Left hindlimb (tissue), 1 donor: ENCODE measurements around the gene EXD3.
"Not testable (repeated sequence)": the region's sequence is repeated elsewhere in the genome, so short reads cannot be mapped to it uniquely, and the experiment has no call there.

Experiments used
- DNase-seq: peaks from one replicate; pipeline ENCODE4 v3.0.0-alpha.2; 2018

Gene EXD3

DNA sequence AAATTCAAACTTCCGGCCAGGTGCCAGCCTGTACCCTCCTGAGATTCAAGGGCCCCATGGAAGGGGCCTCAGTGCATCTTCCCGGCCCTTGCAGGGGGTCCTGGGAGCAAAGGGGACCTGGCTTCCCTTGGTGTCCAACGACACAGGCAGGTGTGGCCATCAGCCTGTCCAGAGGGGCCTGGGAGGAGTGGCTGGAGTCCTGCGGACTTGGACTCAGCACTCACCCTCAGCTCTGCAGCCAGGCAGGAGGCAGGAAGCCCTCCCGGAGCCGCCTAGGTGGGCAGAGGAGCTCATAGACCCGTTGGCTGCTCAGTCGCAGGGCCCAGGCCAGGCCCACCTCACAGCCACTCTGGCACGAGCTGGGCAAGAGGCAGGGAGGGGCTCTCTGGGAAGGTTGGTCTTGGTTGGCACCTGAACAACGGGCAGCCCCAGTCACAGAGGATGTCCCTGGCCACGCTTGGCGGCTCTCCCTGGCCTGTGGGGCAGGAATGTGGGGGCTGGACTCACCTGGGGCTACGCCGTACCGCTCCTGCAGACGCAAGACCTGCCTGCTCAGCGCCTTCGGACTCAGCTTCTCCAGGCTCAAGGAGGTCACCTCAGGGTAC is 67.1 kb downstream of the EXD3 start:
- no peak for DNase-seq

DNA sequence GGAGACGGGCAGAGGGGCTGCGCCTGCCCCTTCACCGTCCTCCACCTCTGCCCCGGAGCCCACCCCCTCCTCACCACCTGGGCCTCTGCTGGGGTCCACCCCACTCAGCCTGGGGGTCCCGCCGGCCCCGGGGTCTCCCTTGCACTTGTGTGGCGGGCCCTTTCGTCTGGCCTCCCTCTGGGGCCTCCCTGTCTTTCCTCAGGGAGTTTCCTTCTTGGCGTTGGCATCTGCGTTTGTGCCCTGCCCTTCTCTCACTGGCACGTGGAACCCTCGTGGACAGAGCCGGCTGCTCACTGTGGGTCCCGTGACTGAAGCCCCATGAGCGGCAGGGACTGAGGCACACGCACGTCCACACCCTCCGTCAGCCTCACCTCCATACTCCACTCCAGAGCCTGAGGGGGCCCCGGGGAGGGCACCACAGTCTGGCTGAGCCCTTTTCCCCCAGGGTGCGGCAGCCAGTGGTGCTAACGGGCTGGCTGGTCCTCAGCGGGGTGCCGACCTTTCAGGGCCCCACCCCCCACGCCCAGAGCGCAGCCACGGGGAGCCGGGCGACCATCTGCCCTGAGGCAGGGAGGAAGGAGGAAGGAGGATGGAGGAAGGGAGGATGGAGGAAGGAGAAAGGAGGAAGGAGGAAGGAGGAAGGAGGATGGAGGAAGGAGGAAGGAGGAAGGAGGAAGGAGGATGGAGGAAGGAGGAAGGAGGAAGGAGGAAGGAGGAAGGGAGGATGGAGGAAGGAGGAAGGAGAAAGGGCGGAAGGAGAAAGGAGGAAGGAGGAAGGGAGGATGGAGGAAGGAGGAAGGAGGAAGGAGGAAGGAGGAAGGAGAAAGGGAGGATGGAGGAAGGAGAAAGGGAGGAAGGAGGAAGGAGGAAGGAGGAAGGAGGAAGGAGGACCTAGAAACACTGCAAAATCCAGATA is 67.9 kb downstream of the EXD3 start:
- DNase-seq = no peak

DNA sequence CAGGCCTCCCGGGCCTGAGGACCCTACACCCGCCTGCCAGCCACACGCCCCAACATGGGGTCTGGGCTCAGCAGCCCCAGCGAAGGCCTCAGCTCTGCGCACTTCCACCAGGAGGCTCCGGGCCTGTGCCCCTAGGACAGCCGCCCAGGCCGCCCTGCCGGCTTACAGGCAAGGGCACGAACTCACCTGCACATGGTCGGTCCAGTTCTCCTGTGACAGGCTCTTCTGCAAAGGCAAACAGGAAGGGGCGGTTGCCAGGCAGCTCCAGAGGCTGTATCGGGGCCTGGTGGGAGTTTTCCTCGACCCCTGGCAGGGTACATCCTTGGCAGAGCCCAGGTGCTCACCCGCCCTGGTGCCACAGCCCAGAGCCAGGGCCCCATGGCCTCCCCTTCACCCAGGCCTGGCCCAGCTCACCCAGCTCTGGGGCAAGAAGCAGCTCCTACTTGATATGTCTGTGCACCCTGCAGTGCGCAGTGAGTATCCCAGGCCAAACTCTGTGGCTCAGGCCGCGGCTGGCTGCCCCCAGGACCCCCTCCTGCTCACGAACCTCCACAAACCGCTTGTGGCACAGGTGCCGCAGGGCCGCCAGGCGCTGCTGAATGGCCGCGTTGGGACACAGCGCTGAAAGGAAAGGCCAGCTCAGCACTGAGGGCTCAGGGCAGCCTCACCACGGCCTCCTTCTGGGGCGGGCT is 68.7 kb downstream of the EXD3 start:
- no peak for DNase-seq

DNA sequence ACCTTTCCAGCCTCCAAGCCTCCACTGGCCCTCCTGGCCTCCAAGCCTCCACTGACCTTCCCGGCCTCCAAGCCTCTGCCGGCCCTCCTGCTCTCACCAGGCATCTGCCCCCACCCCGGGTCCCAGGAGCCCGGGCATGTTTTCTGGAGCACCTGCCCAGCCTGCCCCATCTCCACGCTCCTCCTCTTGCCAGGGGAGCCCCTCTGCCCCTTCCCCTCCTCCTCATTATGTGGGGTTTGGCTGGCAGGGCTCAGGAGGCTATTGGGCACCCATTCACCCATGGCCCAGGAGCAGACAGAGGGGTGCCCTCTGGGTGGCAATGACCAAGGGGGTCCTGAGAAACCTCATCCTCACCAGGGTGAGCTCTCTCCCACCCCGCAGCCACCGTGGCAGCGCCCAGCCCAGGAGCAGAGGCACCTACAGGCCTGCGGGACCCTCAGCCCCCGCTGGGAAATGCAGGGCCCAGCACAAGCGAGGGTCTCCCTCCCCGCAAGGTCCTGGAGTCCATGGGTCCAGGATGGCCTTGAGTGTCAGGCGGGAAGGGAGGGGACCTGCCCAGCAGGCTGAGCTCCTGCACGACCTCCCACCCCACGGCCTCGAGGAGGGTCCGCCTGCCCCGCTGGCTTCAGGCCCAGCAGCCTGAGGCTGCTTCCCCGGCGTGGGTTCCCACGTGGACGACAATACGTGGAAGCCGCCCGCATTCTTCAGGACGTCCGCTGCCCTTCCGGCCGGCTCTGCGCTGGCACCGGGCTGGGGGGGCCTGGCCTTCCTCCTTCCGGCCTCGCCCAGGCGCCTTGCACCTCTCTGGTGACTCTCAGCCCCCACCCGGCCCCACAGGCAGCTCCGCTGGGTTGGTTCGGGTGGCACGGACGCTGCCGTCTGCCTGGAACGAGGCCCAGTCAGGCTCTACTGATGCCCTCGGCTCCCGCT is 69.5 kb downstream of the EXD3 start:
- DNase-seq = no peak

DNA sequence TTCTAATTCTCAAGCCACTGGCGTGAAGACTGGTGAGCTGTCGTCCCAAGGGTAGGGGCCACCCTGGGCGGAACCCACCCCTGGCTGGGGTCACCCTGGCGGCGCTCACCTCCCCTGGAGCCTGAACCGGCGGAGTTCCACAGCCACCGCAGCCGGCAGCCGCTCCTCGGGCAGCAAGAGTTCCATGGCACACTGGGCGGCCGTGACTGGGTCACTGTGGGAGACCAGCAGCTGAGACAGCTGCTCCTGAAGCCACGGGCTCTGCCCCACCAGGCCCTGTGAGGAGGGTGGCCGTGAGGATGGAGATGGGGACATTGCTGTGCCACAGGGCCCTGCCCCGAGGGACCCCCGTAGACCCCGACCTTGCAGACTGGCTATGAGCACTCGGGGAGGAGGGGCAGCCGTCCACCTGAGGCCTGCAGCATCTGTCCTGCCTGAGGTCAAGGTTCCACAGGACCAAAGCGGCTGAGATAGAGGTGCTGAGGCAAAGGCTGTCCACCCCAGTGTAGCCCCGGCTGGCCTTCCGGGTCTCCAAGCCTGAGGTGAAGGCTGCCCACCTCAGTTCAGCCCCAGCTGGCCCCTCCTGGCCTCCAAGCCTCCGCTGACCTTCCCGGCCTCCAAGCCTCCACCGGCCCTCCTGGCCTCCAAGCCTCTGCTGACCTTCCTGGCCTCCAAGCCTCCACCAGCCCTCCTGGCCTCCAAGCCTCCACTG is 70.3 kb downstream of the EXD3 start:
- no peak for DNase-seq

DNA sequence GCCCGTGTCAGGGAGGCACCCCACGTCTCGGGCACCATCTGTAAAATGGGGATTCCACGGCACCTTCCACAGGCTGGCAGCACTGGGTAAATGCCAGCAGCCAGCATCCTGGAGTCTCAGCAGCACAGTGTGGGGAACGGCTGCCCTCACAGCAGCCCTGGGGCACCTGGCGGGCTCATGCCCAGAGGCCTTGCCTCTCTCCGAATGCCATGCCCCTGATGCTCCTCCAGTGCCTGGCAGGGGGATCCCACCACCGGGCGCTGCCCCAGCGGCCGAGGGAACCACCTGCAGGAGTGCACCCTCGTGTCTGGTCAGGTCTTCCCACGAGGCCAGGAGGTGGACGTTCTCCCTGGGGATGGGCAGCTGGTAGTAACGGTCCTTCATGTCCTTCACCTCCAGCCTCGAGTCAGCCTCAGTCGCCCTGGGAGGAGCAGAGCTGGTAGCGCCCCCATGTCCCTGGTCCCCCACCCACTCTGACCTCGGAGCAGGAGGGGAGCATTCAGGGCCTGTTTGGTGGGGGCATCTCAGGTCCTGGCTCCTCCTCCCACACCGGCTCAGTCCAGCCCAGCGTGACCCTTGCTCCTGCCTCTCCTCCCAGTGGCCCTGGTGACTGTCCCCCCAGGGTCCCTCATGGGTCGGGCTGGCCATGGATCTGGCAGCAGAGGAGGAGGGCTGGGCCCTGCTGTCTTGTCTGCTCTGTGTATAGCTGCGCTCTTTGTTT is 71.0 kb downstream of the EXD3 start:
- DNase-seq = no peak

DNA sequence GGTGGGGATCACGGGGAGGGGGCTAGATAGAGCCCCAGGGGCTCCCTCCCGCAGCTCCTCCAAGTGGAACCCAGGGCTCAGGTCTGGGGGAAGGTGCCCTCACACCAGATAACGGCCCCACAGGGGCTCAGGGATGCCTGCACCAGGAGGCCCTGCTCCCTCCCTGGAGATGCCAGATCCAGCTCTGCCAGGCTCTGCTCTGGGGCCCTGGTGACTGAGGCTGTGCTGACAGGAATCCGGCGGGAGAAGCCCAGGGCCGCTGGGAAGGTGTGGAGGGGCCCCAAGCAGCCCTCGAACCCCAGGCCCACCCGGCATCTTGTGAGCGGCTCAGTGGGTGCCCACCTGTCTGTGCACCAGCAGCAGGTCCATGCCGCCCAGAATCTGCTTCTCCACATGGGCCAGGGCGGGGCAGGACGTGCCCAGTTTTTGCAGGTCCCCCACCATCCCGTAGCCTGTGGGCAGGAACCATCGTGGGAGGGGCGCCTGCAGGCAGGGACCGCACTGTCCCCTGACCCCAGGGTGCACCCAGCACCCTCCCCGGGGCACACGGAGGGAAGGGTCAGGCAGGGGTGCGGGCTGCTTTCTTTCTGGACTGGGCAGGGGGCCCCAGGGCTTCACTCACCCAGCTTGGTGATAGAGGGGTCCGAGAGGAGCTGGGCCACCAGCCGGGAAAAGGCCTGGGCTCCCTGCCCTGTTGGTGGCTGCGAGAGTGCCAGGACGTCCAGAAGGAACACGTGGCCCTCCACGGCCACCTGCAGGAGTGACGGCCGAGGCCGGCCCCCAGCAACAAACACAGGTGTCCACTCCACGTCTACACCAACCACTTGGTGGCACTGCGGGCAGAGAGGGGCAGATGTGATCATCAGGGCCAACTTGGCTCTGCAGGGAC is 72.0 kb downstream of the EXD3 start:
- DNase-seq = no peak

DNA sequence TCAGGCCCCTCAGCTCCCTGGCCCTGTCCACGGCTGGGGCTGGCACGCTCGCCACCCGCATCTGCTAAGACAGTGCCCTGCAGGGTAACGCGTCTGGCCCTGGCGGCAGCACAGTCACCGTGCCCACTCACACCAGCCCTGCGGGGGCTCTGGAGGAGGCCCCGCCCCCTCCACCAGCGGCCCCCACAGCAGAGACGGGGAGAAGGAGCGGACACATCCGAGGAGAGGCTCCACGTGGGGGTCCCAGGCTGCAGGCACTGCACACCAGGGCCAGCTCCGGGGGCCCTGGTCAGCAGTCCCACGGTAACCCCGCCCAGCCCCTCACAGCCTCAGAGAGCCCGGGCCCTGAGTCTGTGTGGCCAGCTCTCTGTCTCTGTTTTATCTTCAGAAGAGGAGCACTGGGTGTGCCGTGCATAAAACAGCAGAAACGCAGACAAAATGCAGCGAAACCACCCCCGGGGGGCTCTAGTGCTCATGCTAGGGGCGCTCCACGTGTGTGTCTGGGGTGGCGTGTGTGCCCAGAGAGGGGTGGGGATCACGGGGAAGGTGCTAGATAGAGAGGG is 73.4 kb downstream of the EXD3 start:
- no peak for DNase-seq

DNA sequence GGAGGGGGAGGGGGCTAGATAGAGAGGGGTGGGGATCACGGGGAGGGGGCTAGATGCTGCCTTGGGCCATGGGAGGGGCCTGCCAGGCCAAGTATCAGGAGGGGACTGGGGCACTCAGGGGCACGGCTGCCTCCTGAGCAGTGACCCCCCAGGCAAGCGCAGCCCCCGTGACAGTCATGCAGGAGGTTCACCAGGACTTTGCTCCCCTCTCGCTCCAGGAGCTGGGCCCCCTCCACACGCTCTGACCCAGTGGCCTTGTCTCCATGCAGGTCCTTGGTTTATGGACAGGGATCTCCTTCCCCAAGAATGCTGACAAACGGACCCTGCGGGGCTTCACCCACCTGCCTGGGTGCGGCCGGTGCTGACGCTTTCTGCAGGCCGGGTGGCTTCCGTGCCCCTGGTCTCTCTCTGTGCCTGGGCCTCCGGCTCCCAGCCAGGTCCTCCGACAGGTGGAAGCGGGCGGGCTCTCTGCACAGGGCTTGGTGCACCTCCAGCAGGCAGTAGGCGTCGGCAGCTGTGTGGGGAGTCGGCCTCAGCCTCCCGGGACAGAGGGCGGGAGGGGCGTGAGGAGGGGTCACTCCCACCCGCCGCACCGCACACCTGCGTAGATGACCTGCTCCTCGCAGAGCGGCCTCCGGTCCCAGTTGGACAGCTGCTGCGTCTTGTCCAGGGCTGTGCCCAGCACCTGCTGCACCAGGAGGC is 74.0 kb downstream of the EXD3 start:
- no peak for DNase-seq

DNA sequence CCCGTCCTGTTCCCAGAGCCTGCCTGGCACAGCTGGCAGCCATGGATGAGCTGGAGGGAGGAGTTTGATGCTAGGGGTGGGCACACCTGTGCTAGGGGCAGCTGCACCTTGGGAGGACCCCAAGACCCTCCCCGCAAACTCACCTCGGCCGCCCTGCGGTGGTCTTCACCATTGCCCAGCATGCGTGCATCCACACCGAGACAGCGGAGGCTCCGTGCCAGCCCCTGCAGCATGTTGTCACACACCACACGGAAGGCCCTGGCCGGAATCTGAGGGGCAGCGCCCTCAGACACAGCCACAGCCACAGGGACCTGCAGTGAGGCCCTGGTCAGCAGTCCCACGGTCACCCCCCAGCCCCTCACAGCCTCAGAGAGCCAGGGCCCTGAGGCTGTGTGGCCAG is 75.0 kb downstream of the EXD3 start:
- no peak for DNase-seq

DNA sequence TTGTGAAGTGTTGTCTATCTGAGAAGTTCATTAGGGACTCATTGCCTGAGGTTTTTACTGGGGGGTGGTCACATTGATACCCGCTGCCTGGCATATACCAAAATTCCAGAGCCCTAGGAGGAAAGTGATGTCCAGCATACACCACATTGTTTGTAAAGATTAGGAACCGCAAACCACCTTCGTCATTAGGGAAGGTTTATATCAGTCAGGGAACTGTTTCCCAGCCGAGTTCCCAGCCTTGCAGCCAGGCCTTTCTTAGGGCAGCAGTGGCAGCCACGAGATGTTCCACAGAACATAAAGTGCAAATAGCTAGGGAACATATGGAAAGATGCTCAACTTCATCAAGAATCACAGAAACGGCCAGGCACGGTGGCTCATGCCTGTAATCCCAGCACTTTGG is 80.5 kb downstream of the EXD3 start:
- no peak for DNase-seq

DNA sequence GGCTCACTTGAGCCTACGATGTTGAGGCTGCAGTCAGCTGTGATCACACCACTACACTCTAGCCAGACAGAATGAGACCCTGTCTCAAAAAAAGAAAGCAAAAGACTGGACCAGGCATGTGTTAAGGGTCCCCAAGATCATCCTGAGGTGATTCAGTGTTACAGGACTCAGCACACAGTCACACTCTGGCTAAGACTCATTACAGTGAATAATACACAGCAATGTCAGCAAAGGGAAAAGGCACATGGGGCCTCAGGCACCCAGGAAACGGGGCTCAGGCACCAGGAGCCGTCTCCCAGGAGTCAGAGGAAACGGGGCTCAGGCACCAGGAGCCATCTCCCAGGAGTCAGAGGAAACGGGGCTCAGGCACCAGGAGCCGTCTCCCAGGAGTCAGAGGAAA is 81.7 kb downstream of the EXD3 start:
- no peak for DNase-seq

DNA sequence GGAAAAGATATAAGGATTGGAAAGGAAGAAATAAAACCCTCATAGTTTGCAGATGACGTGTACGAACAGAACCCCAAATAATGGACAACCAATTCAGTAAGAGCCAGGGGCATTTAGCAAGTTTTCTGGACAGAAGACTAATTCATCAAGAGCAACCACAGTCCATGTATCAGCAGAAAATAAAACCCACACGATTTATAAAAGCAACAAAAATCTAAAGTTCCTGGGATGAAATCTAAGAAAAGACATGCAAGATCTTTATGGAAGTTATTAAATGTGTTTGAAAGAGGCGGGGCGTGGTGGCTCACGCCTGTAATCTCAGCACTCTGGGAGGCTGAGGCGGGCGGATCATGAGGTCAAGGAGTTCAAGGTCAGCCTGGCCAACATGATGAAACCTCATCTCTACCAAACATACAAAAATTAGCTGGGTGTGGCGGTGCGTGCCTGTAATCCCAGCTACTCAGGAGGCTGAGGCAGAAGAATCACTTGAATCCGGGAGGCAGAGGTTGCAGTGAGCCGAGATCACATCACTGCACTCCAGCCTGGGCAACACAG is 83.0 kb downstream of the EXD3 start:
- DNase-seq = not testable (repeated sequence)

DNA sequence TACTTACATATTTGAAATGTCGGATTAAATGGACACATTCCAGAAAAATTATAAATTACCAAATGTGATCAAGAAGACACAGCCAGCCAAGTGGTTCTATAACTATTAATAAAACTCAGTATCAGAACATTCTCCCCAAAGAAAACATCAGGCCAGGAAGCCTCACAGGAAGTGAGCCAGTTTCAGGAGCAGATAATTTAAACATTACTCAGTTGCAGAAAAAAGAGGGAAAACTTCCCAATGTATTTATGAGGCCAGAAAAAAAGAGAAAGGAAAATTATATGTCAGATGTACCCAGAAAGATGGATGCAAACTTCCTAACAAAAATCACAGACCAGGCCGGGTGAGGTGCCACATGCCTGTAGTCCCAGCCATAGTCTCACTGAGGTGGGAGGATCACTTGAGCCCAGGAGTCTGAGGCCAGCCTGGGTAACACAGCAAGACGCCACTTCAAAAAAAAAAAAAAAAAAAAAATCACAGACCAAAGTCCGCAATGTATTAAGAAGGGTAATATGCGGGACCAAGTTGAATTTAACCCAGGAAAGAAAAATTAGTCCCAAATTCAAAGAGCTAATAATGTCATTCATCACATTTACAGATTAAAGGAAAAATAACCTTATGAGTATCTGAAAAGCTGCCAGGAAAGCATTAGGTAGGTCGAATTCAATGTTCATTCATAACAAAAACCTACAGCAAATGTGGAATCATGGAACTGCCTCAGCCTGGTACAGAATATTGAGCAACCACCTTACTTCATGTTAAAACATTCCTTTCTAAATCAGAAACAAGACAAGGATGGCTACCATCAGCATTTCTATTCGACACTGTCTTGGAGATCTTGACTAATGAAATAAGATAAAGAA is 83.7 kb downstream of the EXD3 start:
- no peak for DNase-seq

DNA sequence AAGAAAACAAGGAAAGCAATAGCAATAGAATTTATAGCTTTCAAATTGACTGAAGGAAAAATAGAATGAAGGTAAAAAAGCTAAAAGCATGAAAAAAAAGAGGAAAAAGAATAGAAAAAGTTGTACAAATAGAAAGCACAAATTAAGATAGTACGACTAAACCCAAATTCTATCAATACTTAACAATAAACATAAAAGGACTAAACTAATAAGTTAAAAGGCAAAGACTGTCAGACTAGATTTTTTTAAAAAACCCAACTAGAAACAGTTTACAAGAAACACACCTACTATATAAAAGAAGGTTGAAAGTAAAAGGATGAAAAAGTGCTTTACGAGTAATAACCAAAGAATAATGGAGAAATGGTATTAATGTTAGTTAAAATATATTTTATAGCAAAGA is 86.2 kb downstream of the EXD3 start:
- no peak for DNase-seq

DNA sequence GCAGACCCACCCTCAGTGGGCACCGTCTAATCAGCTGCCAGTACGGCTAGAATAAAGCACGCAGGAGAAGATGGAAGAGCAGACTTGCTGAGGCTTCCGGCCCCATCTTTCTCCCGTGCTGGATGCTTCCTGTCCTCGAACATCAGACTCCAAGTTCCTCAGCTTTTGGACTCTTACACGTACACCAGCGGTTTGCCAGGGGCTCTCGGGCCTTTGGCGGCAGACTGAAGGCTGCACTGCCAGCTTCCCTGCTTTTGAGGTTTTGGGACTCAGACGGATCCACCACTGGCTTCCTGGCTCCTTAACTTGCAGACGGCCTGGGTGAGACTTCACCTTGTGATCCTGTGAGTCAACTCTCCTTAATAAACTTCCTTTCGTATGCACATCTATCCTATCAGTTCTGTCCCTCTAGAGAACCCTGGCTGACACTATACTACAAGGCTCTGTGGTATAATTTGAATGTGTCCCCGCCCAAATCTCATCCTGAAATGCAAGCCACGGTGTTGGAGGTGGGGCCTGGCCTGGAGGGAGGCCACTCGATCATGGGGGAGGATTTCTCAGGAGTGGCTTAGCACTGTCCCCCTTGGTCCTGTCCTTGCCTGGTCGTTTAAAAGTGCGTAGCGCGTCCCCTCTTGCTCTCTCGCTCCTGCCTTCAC is 89.8 kb downstream of the EXD3 start:
- no peak for DNase-seq

DNA sequence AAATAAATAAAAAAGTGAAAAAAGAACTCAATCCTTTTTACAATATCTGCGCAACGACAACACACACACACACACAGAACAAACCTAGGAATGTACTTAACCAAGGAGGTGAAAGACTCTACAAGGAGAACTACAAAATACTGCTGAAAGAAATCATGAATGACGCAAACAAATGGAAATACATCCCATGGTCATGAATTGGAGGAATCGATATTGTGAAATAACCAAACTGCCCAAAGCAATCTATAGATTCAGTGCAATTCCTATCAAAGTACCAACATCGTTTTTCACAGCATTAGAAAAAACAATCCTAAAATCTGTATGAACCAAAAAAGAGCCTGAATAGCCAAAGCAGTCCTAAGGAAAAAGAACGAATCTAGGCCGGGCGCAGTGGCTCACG is 91.0 kb downstream of the EXD3 start:
- DNase-seq = no peak
